ENCODE measurements around the gene APLP2.

APLP2 gene

GRCh38 chr11:130115218-130115617, 45.5 kb downstream of the APLP2 start:
- Histone ChIP-seq H3K27ac (ENCODE audit: low read length, poor library complexity, severe bottlenecking) (no peak overlapping the region), H3K4ac (ENCODE audit: low read depth in 1 of 2, low read length in 2 of 2) (no peak overlapping the region), H3K14ac (ENCODE audit: low read length in 2 of 2) (no peak overlapping the region), H2AK5ac (ENCODE audit: low read length, severe bottlenecking) (no peak overlapping the region), H3K9ac (ENCODE audit: low read length) (no peak overlapping the region), H3K4me3 (ENCODE audit: insufficient read depth in 1 of 2, low read depth in 1 of 2, low read length in 2 of 2) (no peak overlapping the region), H4K91ac (ENCODE audit: low read length) (no peak overlapping the region), H2BK5ac (ENCODE audit: low read depth, low read length, poor library complexity, severe bottlenecking) (no peak overlapping the region), H3K4me1 (ENCODE audit: control insufficient read depth, insufficient read depth, low read depth, low read length) (peaks cover 7% of the 10 kb centered on the region), H3K18ac (ENCODE audit: low read depth in 1 of 2, low read length in 2 of 2) (no peak overlapping the region), H2BK12ac (ENCODE audit: low read length in 2 of 2) (no peak overlapping the region), H2BK15ac (ENCODE audit: low read depth, poor library complexity, severe bottlenecking) (no peak overlapping the region), H3K9me3 (ENCODE audit: control insufficient read depth, low read length) (no peaks in the 10 kb centered on the region), H3K36me3 (ENCODE audit: control insufficient read depth in 1 of 2, insufficient read depth in 2 of 2, low read depth in 1 of 2, low read length in 2 of 2) (peaks cover 25 to 86% of the 10 kb centered on the region in 2 experiments), H2BK120ac (ENCODE audit: low read depth, low read length) (no peak overlapping the region), H3K23ac (ENCODE audit: low read length in 2 of 2) (no peak overlapping the region), H3K79me1 (replicated peaks; ENCODE audit: low read length, poor library complexity, severe bottlenecking) (peaks cover 36% of the 10 kb centered on the region), H3K4me2 (ENCODE audit: low read length, poor library complexity, severe bottlenecking) (no peak overlapping the region), H4K8ac (ENCODE audit: low read length) (no peak overlapping the region), H2AFZ (ENCODE audit: low read depth, low read length) (no peak overlapping the region), H3K27me3 (ENCODE audit: control insufficient read depth in 1 of 2, insufficient read depth in 1 of 2, low read length in 2 of 2) (no peaks in the 10 kb centered on the region)
- no peak for DNase-seq
- WGBS, result 99% methylated on average over 2 of the region's 2 CpGs

- Histone ChIP-seq H3K4ac (ENCODE audit: low read depth in 1 of 2, low read length in 2 of 2) (no peak overlapping the region), H3K4me3 (ENCODE audit: insufficient read depth in 1 of 2, low read depth in 1 of 2, low read length in 2 of 2) (no peak overlapping the region), H2BK5ac (ENCODE audit: low read depth, low read length, poor library complexity, severe bottlenecking) (no peak overlapping the region), H3K27me3 (ENCODE audit: control insufficient read depth in 1 of 2, insufficient read depth in 1 of 2, low read length in 2 of 2) (no peaks in the 10 kb centered on the region), H2AK5ac (ENCODE audit: low read length, severe bottlenecking) (no peak overlapping the region), H4K8ac (ENCODE audit: low read length) (no peak overlapping the region), H3K18ac (ENCODE audit: low read depth in 1 of 2, low read length in 2 of 2) (no peak overlapping the region), H3K9ac (ENCODE audit: low read length) (no peak overlapping the region), H3K27ac (ENCODE audit: low read length, poor library complexity, severe bottlenecking) (no peak overlapping the region), H3K14ac (ENCODE audit: low read length in 2 of 2) (no peak overlapping the region), H2BK120ac (ENCODE audit: low read depth, low read length) (no peak overlapping the region), H2AFZ (ENCODE audit: low read depth, low read length) (no peak overlapping the region), H3K36me3 (ENCODE audit: control insufficient read depth in 1 of 2, insufficient read depth in 2 of 2, low read depth in 1 of 2, low read length in 2 of 2) (peaks cover 20 to 85% of the 10 kb centered on the region in 2 experiments), H3K4me2 (ENCODE audit: low read length, poor library complexity, severe bottlenecking) (no peak overlapping the region), H3K9me3 (ENCODE audit: control insufficient read depth, low read length) (no peaks in the 10 kb centered on the region), H3K23ac (ENCODE audit: low read length in 2 of 2) (no peak overlapping the region), H2BK15ac (ENCODE audit: low read depth, poor library complexity, severe bottlenecking) (no peak overlapping the region), H3K79me1 (replicated peaks; ENCODE audit: low read length, poor library complexity, severe bottlenecking) (peaks cover 29% of the 10 kb centered on the region), H4K91ac (ENCODE audit: low read length) (no peak overlapping the region), H2BK12ac (ENCODE audit: low read length in 2 of 2) (no peak overlapping the region), H3K4me1 (ENCODE audit: control insufficient read depth, insufficient read depth, low read depth, low read length) (peaks cover 8% of the 10 kb centered on the region)
- DNase-seq, result no peak
- WGBS, result 100% methylated on average over 1 of the region's 2 CpGs
Observed at GRCh38 chr11:130118165-130118564, 48.5 kb downstream of the APLP2 start.

GRCh38 chr11:130118636-130119387, 49.1 kb downstream of the APLP2 start:
- Histone ChIP-seq H3K27me3 (ENCODE audit: control insufficient read depth in 1 of 2, insufficient read depth in 1 of 2, low read length in 2 of 2) (no peaks in the 10 kb centered on the region), H3K9ac (ENCODE audit: low read length) (no peak overlapping the region), H3K79me1 (replicated peaks; ENCODE audit: low read length, poor library complexity, severe bottlenecking) (peaks cover 29% of the 10 kb centered on the region), H3K18ac (ENCODE audit: low read depth in 1 of 2, low read length in 2 of 2) (no peak overlapping the region), H3K4me1 (ENCODE audit: control insufficient read depth, insufficient read depth, low read depth, low read length) (peaks cover 12% of the 10 kb centered on the region), H2AK5ac (ENCODE audit: low read length, severe bottlenecking) (no peak overlapping the region), H3K9me3 (ENCODE audit: control insufficient read depth, low read length) (no peaks in the 10 kb centered on the region), H4K91ac (ENCODE audit: low read length) (no peak overlapping the region), H3K4ac (ENCODE audit: low read depth in 1 of 2, low read length in 2 of 2) (no peak overlapping the region), H4K8ac (ENCODE audit: low read length) (no peak overlapping the region), H3K27ac (ENCODE audit: low read length, poor library complexity, severe bottlenecking) (no peak overlapping the region), H3K36me3 (ENCODE audit: control insufficient read depth in 1 of 2, insufficient read depth in 2 of 2, low read depth in 1 of 2, low read length in 2 of 2) (peaks cover 24 to 85% of the 10 kb centered on the region in 2 experiments), H2BK15ac (ENCODE audit: low read depth, poor library complexity, severe bottlenecking) (no peak overlapping the region), H2AFZ (ENCODE audit: low read depth, low read length) (no peak overlapping the region), H3K14ac (ENCODE audit: low read length in 2 of 2) (no peak overlapping the region), H3K4me2 (ENCODE audit: low read length, poor library complexity, severe bottlenecking) (no peak overlapping the region), H3K23ac (ENCODE audit: low read length in 2 of 2) (no peak overlapping the region), H3K4me3 (ENCODE audit: insufficient read depth in 1 of 2, low read depth in 1 of 2, low read length in 2 of 2) (no peak overlapping the region), H2BK5ac (ENCODE audit: low read depth, low read length, poor library complexity, severe bottlenecking) (no peak overlapping the region), H2BK12ac (ENCODE audit: low read length in 2 of 2) (no peak overlapping the region), H2BK120ac (ENCODE audit: low read depth, low read length) (no peak overlapping the region)
- no peak for DNase-seq
- WGBS, result 99% methylated on average over 8 of the region's 9 CpGs

GRCh38 chr11:130120045-130120444, 50.4 kb downstream of the APLP2 start:
- Histone ChIP-seq H3K9ac (ENCODE audit: low read length) (no peak overlapping the region), H2BK12ac (ENCODE audit: low read length in 2 of 2) (no peak overlapping the region), H3K36me3 (ENCODE audit: control insufficient read depth in 1 of 2, insufficient read depth in 2 of 2, low read depth in 1 of 2, low read length in 2 of 2) (peaks cover 30 to 83% of the 10 kb centered on the region in 2 experiments), H3K18ac (ENCODE audit: low read depth in 1 of 2, low read length in 2 of 2) (no peak overlapping the region), H3K27ac (ENCODE audit: low read length, poor library complexity, severe bottlenecking) (no peak overlapping the region), H2BK5ac (ENCODE audit: low read depth, low read length, poor library complexity, severe bottlenecking) (no peak overlapping the region), H2BK120ac (ENCODE audit: low read depth, low read length) (no peak overlapping the region), H3K23ac (ENCODE audit: low read length in 2 of 2) (no peak overlapping the region), H4K8ac (ENCODE audit: low read length) (no peak overlapping the region), H3K4me1 (ENCODE audit: control insufficient read depth, insufficient read depth, low read depth, low read length) (peaks cover 16% of the 10 kb centered on the region), H3K4me3 (ENCODE audit: insufficient read depth in 1 of 2, low read depth in 1 of 2, low read length in 2 of 2) (no peak overlapping the region), H3K79me1 (replicated peaks; ENCODE audit: low read length, poor library complexity, severe bottlenecking) (peaks cover 30% of the 10 kb centered on the region), H4K91ac (ENCODE audit: low read length) (no peak overlapping the region), H3K14ac (ENCODE audit: low read length in 2 of 2) (no peak overlapping the region), H3K9me3 (ENCODE audit: control insufficient read depth, low read length) (no peaks in the 10 kb centered on the region), H3K4ac (ENCODE audit: low read depth in 1 of 2, low read length in 2 of 2) (no peak overlapping the region), H2BK15ac (ENCODE audit: low read depth, poor library complexity, severe bottlenecking) (no peak overlapping the region), H2AK5ac (ENCODE audit: low read length, severe bottlenecking) (peak overlapping the region; percentile 30), H2AFZ (ENCODE audit: low read depth, low read length) (no peak overlapping the region), H3K4me2 (ENCODE audit: low read length, poor library complexity, severe bottlenecking) (no peak overlapping the region), H3K27me3 (ENCODE audit: control insufficient read depth in 1 of 2, insufficient read depth in 1 of 2, low read length in 2 of 2) (no peaks in the 10 kb centered on the region)
- no peak for DNase-seq
- 100% methylated on average over 3 of the region's 5 CpGs for WGBS
